Measurements from ENCODE around the gene MGME1. TPM values are rescaled to one million over a fixed set of nuclear protein-coding genes. Genes with fewer than 3 reads are reported as not detected.
A peak's percentile ranks its signal among the peaks of the same experiment; 100 is the strongest.
"Not testable (repeated sequence)": the region's sequence is repeated elsewhere in the genome, so short reads cannot be mapped to it uniquely, and the experiment has no call there.

The MGME1 gene
- total and polyA plus RNA-seq, 5 donors from 2014 or later: 10.6 to 19.2 (median 15.2) TPM

DNA sequence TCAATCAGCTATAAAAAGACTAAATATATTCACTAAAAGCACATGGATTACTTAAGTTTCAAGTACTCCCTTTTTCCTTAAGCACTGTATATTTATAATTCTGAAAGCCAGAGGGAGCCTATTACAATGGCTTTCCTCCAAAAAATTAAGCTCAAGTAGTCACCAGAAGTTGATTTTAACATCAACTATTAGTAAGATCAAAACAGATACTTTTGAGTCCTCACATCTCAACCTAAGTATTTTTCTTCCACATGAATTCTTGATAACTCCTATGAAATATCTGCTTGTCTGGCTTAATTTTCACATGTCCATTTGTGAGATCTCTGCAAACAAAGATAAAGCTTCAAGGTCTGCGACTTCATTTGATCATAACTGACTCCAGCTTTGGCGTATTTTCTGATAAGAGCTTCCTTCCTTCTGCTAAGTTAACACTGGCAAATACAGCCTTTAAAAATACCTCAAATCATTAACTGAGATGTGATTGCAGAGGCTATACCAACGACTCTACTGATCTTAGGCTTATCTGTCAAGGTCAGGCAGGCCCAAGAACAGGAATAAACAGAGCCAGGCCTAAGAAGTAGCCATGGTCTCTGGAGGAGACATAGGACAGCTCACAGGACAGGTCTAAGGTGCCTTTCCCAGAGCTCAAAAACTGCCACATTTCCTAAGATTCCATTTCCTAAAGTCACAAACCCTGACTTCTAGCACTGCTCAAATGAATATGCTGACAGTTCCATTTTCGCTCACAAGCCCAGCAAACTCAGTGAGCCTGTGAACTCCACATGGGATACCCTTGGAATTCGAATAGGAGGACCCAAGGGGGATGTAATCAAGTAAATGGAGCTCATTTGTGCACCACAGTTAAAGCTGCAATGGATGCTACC, 10.2 kb upstream of the MGME1 start:
- DNase-seq (no peak), ATAC-seq (ENCODE audit: low read depth in 2 of 2) (peak; percentile 20 to 25)
- H3K27me3 Mint-ChIP-seq: no peaks in the 10 kb centered on the region
- H3K4me1 Mint-ChIP-seq: peaks cover 23 to 91% (median 72%) of the 10 kb centered on the region in 4 donors
- H3K27ac Mint-ChIP-seq: peak overlapping the region; percentile 70 to 97 (median 97)
- H3K9me3 Mint-ChIP-seq: no peaks in the 10 kb centered on the region
- H3K36me3 Mint-ChIP-seq: peaks cover 26% of the 10 kb centered on the region
- Histone ChIP-seq H3K27me3 (ENCODE audit: control insufficient read depth, insufficient read depth, low read length) (no peaks in the 10 kb centered on the region), H3K4me1 (ENCODE audit: control insufficient read depth, insufficient read depth, low read length, poor library complexity, severe bottlenecking) (peaks cover 69% of the 10 kb centered on the region), H3K27ac (ENCODE audit: insufficient read depth, low read length, poor library complexity, severe bottlenecking) (peak overlapping the region; percentile 71), H3K9me3 (ENCODE audit: control insufficient read depth in 2 of 2, low read length in 2 of 2) (no peaks in the 10 kb centered on the region), H3K4me3 (ENCODE audit: low read depth, low read length) (peak overlapping the region; percentile 67), H3K36me3 (ENCODE audit: control insufficient read depth, insufficient read depth, low read length) (peaks cover 31% of the 10 kb centered on the region)
- peak overlapping the region; percentile 65 to 96 (median 78) for H3K4me3 Mint-ChIP-seq

DNA sequence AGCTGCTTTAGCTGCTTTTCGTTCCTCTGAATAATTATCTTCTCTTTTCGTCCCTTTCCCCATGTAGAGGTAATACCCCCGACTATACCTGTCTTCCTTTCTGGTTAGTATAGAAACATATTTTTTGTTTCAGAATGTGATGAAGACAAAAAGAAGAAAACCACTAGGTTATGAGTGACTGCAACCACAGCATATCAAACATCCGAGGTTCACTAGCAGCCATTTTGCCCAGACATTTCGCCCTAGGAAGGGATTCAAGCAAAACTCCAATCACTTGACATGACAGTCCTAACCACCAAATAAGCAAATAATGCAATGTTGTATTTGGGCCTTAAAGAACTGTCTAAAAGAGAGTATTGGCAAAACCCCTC, 9.6 kb upstream of the MGME1 start:
- H3K36me3 Mint-ChIP-seq: peaks cover 22% of the 10 kb centered on the region

DNA sequence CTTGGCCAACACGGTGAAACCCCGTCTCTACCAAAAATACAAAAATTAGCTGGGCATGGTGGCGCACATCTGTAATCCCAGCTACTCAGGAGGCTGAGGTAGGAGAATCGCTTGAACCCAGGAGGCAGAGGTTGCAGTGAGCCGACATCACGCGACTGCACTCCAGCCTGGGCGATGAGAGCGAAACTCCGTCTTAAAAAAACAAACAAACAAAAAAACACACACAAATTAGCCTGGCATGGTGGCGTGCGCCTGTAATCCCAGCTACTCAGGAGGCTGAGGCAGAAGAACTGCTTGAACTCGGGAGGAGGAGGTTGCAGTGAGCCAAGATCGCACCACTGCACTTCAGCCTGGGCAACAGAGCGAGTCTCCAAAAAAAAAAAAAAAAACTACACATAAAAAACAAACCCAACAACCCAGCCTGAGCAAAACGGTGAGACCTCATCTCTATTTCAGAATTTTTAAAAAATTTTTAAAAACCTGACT, 8.4 kb upstream of the MGME1 start:
- not testable (repeated sequence) for H3K4me3 ChIP-seq (ENCODE audit: low read depth, low read length); ATAC-seq (ENCODE audit: low read depth in 2 of 2); H3K27ac ChIP-seq (ENCODE audit: insufficient read depth, low read length, poor library complexity, severe bottlenecking); H3K27me3 Mint-ChIP-seq; H3K9me3 Mint-ChIP-seq; H3K27me3 ChIP-seq (ENCODE audit: control insufficient read depth, insufficient read depth, low read length); H3K9me3 ChIP-seq (ENCODE audit: control insufficient read depth in 2 of 2, low read length in 2 of 2); DNase-seq
- Mint-ChIP-seq H3K4me3 (peak overlapping the region in 3 of 4 donors; percentile 66 to 96 (median 83)), H3K4me1 (peaks cover 21 to 93% (median 78%) of the 10 kb centered on the region in 4 donors), H3K27ac (peak overlapping the region; percentile 42 to 97 (median 97)), H3K36me3 (peaks cover 12% of the 10 kb centered on the region)
- Histone ChIP-seq H3K36me3 (ENCODE audit: control insufficient read depth, insufficient read depth, low read length) (peaks cover 14% of the 10 kb centered on the region), H3K4me1 (ENCODE audit: control insufficient read depth, insufficient read depth, low read length, poor library complexity, severe bottlenecking) (peaks cover 86% of the 10 kb centered on the region)

More for the DNA sequence above, 9.6 kb upstream of the MGME1 start:
- Histone ChIP-seq H3K9me3 (ENCODE audit: control insufficient read depth in 2 of 2, low read length in 2 of 2) (no peaks in the 10 kb centered on the region), H3K36me3 (ENCODE audit: control insufficient read depth, insufficient read depth, low read length) (peaks cover 25% of the 10 kb centered on the region), H3K27me3 (ENCODE audit: control insufficient read depth, insufficient read depth, low read length) (no peaks in the 10 kb centered on the region), H3K27ac (ENCODE audit: insufficient read depth, low read length, poor library complexity, severe bottlenecking) (peak overlapping the region; percentile 71), H3K4me3 (ENCODE audit: low read depth, low read length) (peak overlapping the region; percentile 67), H3K4me1 (ENCODE audit: control insufficient read depth, insufficient read depth, low read length, poor library complexity, severe bottlenecking) (peaks cover 75% of the 10 kb centered on the region)
- peak overlapping the region; percentile 65 to 96 (median 78) for H3K4me3 Mint-ChIP-seq
- peaks cover 23 to 91% (median 77%) of the 10 kb centered on the region in 4 donors for H3K4me1 Mint-ChIP-seq
- no peaks in the 10 kb centered on the region for H3K27me3 Mint-ChIP-seq
- no peak for DNase-seq
- peak in 1 of 2 donors; percentile 15 for ATAC-seq (ENCODE audit: low read depth in 2 of 2)
- H3K9me3 Mint-ChIP-seq: no peaks in the 10 kb centered on the region
- H3K27ac Mint-ChIP-seq: peak overlapping the region; percentile 74 to 97 (median 97)

DNA sequence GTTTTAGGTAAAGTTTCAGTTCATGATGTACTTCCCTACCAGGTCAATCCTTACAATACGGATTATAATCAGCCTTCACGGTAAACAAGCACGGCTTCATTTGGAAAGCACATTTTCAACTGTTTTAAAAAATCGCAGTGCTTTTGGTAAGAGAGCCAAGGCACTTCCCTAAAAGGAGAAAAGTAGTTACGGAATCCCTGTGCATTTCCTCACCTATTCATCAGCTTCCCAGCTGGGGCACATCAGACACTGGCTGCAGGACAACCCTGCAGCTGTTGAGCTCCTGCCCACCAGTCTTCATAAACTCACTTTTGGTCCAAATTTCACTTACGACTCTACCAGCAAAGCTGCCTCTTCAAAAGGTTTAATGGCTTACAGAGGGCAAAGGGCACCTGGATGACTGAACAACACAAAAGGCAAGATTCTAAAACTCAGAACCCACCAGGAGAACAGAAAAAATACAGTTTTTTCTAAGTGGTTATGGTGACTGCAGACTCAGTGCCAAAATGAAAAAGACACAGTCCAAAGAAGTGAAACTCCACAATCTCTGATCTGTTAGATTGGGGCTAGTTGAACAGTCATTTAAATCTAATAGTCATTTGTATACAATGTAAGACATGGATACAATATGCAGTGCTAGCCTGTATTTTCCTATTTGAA, 7.8 kb upstream of the MGME1 start:
- peak overlapping the region; percentile 56 for H3K4me3 ChIP-seq (ENCODE audit: low read depth, low read length)
- no peak for DNase-seq
- no peaks in the 10 kb centered on the region for H3K9me3 ChIP-seq (ENCODE audit: control insufficient read depth in 2 of 2, low read length in 2 of 2)
- peaks cover 86% of the 10 kb centered on the region for H3K4me1 ChIP-seq (ENCODE audit: control insufficient read depth, insufficient read depth, low read length, poor library complexity, severe bottlenecking)
- H3K27ac ChIP-seq (ENCODE audit: insufficient read depth, low read length, poor library complexity, severe bottlenecking): peak overlapping the region; percentile 44
- H3K27ac Mint-ChIP-seq: peak overlapping the region; percentile 39 to 97 (median 70)
- H3K4me3 Mint-ChIP-seq: peak overlapping the region; percentile 67 to 96 (median 79)
- H3K36me3 ChIP-seq (ENCODE audit: control insufficient read depth, insufficient read depth, low read length): peaks cover 9% of the 10 kb centered on the region
- H3K9me3 Mint-ChIP-seq: no peaks in the 10 kb centered on the region
- no peaks in the 10 kb centered on the region for H3K27me3 ChIP-seq (ENCODE audit: control insufficient read depth, insufficient read depth, low read length)
- no peaks in the 10 kb centered on the region for H3K27me3 Mint-ChIP-seq
- H3K4me1 Mint-ChIP-seq: peaks cover 25 to 93% (median 77%) of the 10 kb centered on the region in 4 donors
- ATAC-seq (ENCODE audit: low read depth in 2 of 2): no peak
- peaks cover 8% of the 10 kb centered on the region for H3K36me3 Mint-ChIP-seq

DNA sequence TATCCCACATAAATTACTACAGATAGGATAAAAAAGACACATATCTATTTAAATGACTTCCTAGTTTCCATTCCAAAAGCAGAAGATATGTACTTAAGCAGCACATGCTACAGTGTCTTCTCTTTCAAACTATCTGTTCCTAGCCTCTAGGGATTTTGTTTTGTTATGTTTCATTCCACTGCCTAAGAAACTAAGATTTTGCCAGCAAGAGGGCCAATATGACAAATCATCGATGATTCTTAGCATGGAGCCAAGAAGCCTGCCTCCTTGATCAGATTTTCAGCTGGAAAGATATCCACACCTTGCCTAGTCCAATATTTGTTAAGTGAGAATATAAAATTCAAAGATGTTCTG, 7.3 kb upstream of the MGME1 start:
- peaks cover 5% of the 10 kb centered on the region for H3K36me3 Mint-ChIP-seq
- H3K4me1 ChIP-seq (ENCODE audit: control insufficient read depth, insufficient read depth, low read length, poor library complexity, severe bottlenecking): peaks cover 86% of the 10 kb centered on the region
- H3K36me3 ChIP-seq (ENCODE audit: control insufficient read depth, insufficient read depth, low read length): peaks cover 3% of the 10 kb centered on the region
- no peaks in the 10 kb centered on the region for H3K27me3 ChIP-seq (ENCODE audit: control insufficient read depth, insufficient read depth, low read length)
- peak overlapping the region; percentile 40 to 97 (median 65) for H3K27ac Mint-ChIP-seq
- ATAC-seq (ENCODE audit: low read depth in 2 of 2): no peak
- peak overlapping the region; percentile 67 to 96 (median 78) for H3K4me3 Mint-ChIP-seq
- DNase-seq: no peak
- H3K9me3 Mint-ChIP-seq: no peaks in the 10 kb centered on the region
- H3K4me3 ChIP-seq (ENCODE audit: low read depth, low read length): peak overlapping the region; percentile 56
- no peaks in the 10 kb centered on the region for H3K9me3 ChIP-seq (ENCODE audit: control insufficient read depth in 2 of 2, low read length in 2 of 2)
- no peaks in the 10 kb centered on the region for H3K27me3 Mint-ChIP-seq
- peak overlapping the region; percentile 44 for H3K27ac ChIP-seq (ENCODE audit: insufficient read depth, low read length, poor library complexity, severe bottlenecking)
- H3K4me1 Mint-ChIP-seq: peaks cover 25 to 96% (median 77%) of the 10 kb centered on the region in 4 donors

DNA sequence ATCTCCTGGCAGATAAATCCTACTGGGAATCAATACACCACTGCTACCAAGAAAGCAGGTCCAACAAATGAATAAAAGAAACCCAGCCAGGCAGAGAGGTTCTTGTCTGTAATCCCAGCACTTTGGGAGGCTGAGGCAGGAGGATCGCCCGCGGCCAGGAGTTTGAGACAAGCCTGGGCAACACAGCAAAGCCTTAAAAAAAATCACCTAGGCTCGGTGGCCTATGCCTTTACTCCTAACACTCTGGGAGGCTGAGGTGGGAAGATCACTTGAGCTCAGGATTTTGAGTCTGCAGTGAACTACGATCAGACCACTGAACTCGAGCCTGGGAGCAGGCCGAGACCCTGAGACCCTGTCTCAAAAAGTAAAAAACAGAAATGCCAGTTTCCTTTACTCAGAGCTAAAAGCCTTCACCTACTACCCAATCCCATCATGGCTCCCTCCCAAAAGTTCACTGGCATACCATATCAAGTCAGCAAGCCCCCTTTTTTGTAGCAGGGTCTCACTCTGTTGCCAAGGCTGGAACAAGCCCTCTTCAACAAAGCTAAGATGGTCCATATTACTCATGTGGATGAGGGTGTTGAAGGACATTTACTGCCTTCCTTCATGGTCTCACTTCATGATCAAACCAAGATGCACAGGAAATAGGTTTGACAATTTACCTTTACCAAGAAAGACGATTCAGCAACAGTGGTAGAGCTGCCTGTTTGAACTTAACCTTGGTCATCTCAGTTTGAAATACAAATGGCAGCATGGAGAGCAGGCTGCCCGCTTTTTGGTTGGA, 5.5 kb upstream of the MGME1 start:
- peak in 1 of 3 donors; percentile 67 for DNase-seq
- Histone ChIP-seq H3K27me3 (ENCODE audit: control insufficient read depth, insufficient read depth, low read length) (no peaks in the 10 kb centered on the region), H3K4me3 (ENCODE audit: low read depth, low read length) (peak overlapping the region; percentile 97), H3K27ac (ENCODE audit: insufficient read depth, low read length, poor library complexity, severe bottlenecking) (peak overlapping the region; percentile 60), H3K4me1 (ENCODE audit: control insufficient read depth, insufficient read depth, low read length, poor library complexity, severe bottlenecking) (peaks cover 87% of the 10 kb centered on the region), H3K36me3 (ENCODE audit: control insufficient read depth, insufficient read depth, low read length) (no peaks in the 10 kb centered on the region), H3K9me3 (ENCODE audit: control insufficient read depth in 2 of 2, low read length in 2 of 2) (no peaks in the 10 kb centered on the region)
- Mint-ChIP-seq H3K4me3 (peak overlapping the region; percentile 75 to 99 (median 90)), H3K36me3 (peaks cover 5% of the 10 kb centered on the region), H3K9me3 (no peaks in the 10 kb centered on the region), H3K27me3 (no peaks in the 10 kb centered on the region), H3K27ac (peak overlapping the region; percentile 85 to 97 (median 95)), H3K4me1 (peaks cover 32 to 89% (median 76%) of the 10 kb centered on the region in 4 donors)
- no peak for ATAC-seq (ENCODE audit: low read depth in 2 of 2)

DNA sequence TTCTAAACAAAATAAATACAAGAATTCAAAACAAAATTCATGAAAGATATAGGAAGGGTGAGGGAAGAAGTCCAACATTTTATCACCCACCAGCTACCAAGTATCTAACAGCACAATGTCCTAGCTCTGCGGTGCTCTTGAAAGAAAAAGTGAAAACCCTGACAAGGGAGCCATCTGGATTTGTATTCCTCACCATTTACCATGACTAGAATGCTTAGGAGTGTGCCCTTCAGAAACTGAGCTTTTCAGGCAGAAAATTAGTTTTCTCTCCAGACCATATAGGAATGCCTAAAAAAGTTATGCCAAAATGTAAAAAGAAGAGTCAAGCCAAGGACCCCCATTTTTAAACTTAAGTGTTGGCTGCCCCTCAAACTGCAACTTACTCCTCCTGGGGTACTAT, 4.7 kb upstream of the MGME1 start:
- Mint-ChIP-seq H3K4me1 (peaks cover 27 to 82% (median 72%) of the 10 kb centered on the region in 4 donors), H3K27ac (peak overlapping the region; percentile 37 to 97 (median 92)), H3K9me3 (no peaks in the 10 kb centered on the region), H3K4me3 (peak overlapping the region; percentile 94 to 99 (median 98)), H3K27me3 (peaks cover 5% of the 10 kb centered on the region), H3K36me3 (peaks cover 5% of the 10 kb centered on the region)
- Histone ChIP-seq H3K27ac (ENCODE audit: insufficient read depth, low read length, poor library complexity, severe bottlenecking) (peak overlapping the region; percentile 94), H3K27me3 (ENCODE audit: control insufficient read depth, insufficient read depth, low read length) (no peaks in the 10 kb centered on the region), H3K9me3 (ENCODE audit: control insufficient read depth in 2 of 2, low read length in 2 of 2) (no peaks in the 10 kb centered on the region), H3K36me3 (ENCODE audit: control insufficient read depth, insufficient read depth, low read length) (no peaks in the 10 kb centered on the region), H3K4me3 (ENCODE audit: low read depth, low read length) (peak overlapping the region; percentile 97), H3K4me1 (ENCODE audit: control insufficient read depth, insufficient read depth, low read length, poor library complexity, severe bottlenecking) (peaks cover 80% of the 10 kb centered on the region)
- no peak for DNase-seq
- no peak for ATAC-seq (ENCODE audit: low read depth in 2 of 2)

Data from CD4-positive, CD25-positive, alpha-beta regulatory T cell (primary cell).